ENCODE results near the gene COBL.

COBL gene

GRCh38 chr7:51327287-51327717 is 10.7 kb upstream of the COBL start:
- DNase-seq: no peak

- DNase-seq: no peak
These were observed 10.2 kb upstream of the COBL start for GRCh38 chr7:51326656-51327286.

DNA sequence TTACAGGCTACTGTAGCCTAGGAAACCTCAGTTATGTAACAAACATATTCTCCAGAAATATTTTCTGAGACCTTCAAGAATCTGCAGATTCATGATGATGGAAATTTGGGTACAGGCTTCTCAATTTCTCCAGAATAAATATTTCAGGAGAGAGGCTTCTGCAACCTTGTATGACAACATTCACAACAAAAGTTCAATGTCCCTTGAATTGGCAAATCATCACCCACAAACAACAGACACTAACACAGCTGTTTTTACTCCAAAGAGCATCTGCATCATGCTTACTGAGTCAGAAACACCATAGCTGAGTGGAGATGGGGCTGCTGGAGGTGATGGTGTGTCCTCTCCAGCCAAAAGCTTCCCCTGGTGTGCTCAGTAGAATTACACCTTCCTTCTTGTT is 9.3 kb upstream of the COBL start:
- no peak for DNase-seq

DNA sequence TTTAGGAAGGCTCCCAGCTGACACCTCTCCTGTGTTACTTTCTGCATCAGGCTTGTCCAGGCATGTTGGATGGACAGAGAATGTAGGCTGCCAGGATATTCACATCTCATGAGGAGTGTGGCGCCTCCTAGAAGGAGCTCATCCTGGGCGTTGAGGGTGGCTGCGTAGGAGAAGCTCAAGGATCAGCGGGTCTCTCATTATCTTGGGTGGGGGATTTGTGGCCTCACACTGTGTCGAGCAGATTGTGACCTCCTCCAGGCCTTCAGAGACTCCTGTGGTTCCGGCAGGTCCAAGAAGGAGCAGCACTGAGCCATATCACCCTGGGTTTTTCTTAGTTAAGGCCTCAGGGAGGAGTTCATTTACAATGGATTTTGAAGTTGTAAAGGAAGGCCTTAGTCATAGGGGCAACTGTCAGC is 8.7 kb upstream of the COBL start:
- DNase-seq: no peak

GRCh38 chr7:51324206-51324898 is 7.7 kb upstream of the COBL start:
- DNase-seq: no peak

DNA sequence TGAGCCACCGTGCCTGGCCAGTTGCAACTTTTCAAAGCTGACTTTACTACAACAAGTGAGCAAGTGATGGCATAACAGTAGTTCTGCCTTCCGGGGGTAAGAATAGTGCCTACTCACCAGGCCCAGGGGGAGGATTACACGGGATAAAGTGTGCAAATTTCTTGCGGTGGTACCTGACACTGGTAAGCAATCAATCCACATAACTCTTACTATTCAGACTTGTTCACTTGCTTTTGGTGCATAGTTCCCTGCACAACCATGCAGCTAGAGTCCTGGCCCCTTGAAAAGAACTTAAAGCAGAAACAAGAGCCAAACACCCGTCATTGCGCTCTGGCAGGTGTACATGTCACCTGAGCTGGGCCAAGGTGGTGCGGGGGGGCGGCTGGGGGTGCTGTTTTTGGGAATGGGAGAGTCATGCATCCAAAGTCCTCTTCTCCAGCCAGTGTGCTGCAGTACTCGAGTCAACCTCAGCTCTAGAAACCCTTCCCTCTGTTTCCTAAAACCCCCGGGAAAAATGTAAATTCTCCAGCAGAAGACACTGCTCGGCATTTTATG is 5.4 kb upstream of the COBL start:
- DNase-seq: no peak

- no peak for DNase-seq
These were observed 2.4 kb upstream of the COBL start for GRCh38 chr7:51318886-51319579.

- no peak for DNase-seq
These were observed 1.4 kb upstream of the COBL start for GRCh38 chr7:51318001-51318400.

- DNase-seq: no peak
These were observed 937 bp upstream of the COBL start for GRCh38 chr7:51317582-51317910.

DNA sequence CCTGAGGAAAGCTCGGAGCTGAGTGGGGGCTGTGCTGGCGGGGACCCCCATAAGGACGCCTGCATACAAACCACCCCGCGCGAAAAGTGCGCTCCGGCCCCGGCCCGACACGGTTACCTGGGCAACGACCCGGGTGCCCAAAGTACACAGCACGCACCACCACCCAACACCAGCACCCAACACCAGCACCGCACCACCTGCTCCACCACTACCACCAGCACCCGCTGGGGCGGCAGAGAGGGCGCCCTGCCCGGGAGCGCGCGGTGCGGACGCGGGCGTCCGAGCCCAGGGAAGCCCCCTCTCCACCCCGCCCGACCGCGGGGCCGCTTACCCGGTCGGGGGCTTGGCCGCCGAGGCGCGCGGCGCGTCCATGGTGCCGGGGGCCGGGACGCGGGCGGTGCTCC is 345 bp downstream of the COBL start:
- no peak for DNase-seq

- DNase-seq: no peak
These were observed 982 bp downstream of the COBL start for GRCh38 chr7:51315393-51316261.

DNA sequence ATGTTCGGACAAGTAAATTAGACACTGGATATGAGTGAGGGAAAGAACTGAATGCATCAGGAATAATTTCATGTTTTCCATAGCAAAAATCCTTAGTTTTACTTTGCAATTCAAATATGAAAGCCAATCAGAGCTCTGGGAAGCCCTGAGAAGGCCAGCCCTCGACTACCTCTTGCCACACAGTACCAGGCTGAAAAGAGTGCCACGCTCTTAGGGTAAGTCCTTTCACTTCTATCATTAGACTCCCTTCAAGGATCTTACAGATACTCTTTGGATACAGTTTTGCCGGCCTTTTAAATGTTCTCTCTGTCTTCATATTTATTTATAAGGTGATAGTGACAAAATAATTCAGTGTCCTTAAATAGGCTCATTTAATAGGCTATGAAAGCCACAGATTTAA is 1.9 kb downstream of the COBL start:
- no peak for DNase-seq

DNA sequence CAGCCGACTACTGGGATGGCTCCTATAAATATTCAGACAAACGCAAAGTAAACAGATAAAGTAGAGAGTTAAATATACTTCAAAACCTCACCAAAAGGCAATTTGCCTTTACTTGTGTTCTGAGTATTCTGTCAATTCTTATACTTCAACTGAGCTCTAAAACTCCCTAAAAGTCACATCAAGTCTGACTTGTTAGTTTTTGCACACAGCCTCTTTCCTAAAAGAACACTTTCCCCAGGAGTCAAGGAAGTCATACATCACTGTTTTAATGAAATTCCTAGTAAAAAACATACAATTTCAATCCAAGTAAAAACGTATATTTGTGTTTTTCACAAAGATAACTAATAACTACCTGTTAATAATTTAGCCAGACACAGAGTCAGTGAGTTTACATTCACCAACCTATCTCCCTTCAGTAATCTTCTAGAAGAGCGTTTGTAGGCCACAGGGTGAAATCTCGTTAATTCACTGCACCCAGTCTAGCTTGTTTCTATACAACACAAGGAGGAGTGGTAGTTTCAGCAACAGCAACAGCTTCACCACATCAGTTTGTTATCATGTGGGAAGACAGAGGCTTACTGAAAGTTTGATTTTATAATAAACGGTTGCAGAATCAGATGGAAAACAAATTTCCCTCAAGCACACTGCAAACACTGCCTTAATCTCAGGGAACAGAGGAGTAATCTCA is 2.7 kb downstream of the COBL start:
- no peak for DNase-seq

DNA sequence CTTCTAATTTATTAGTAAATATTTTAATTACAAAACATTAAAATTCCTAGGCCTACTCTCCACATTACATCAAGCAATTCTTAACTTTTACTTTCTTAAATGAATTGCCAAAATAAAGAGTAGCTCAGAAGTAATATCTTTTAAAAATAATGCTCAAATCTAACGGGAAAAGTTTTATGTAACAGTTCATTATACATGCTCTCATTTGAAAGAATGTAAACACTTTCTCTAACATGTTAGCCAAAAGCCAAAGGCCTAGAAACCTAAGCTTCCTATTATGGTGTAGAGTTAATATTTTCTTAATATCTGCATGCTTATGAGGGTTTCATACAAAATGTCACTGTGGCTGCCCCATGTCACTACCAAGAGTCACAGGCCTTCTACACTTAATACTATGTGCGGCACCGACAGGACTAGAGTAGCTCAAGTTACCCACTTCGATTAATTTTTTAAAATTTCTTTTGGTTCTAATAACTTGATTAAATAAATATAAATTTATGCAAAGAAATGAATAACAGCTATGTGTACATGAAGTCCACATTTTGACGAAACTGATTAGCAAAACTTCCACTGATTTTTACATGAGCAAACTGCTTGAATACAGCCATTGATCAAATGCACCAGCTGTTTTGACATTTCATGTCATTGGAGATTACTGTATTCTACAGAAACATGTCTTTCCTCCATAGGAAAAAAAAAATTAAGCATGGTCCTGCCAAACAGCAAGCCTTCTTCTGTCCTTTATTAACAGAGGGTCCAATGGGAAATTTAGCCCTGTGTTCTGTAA is 3.5 kb downstream of the COBL start:
- no peak for DNase-seq

- no peak for DNase-seq
These were observed 5.4 kb downstream of the COBL start for GRCh38 chr7:51311166-51311565.

- DNase-seq: no peak
These were observed 6.5 kb downstream of the COBL start for GRCh38 chr7:51310131-51310583.

DNA sequence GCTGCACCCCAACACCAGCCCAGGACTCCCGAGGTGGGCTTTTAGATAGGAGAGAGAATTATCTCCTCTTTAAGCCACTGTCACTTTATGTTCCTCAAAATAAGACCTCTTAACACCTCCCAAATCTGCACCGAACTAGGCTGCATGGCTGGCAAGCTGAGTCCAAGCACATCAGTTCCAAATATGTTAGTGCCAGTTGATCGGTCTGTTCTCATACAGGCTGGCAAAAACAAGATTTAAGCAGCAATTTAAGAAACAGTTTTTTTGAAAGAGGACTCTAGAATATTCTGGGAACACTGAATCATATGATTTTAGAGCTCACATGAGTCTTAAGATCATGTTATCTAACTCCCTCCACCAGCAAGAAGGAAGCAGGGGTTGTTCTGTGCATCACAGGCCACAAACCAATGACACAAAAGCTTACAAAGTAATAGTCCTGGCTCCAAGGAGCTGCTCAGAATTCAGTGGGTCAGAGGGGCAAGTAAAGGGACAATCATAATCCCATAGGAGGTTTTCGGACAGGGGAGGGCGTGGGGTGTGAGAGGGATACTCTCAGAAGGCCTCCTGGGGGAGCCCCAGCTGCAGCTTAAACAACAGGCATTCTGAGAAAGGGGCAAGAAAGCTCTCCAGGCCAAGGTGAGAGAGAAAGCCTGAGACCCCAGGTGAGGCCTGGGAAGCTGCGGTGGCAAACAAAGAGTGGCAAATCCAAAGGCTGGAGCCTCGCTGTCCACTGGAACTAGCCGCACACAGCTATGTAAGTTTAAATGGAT is 7.1 kb downstream of the COBL start:
- DNase-seq: no peak

DNA sequence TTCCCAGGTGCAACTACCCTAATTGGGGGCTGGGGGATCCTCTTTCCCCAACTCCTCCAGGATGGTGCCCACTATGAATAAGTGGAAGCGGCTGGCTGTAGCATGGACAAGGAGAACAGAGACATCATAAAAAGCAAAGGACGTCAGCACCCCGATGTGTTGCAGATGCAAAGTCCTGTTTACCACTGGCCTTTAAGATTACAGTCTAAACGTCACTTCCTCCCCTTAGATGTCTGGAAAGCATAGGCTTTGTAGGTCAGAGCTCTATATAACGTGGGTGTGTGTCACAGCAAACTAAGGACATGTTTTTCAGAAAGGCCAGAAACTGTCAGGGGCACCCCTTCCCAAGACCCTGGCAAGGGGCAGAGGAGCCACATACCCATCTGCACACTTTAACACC is 7.9 kb downstream of the COBL start:
- no peak for DNase-seq

GRCh38 chr7:51308265-51308664 is 8.3 kb downstream of the COBL start:
- DNase-seq: no peak

GRCh38 chr7:51307651-51308210 is 8.9 kb downstream of the COBL start:
- no peak for DNase-seq
